Hepatocyte (in vitro differentiated cells): Measurements from ENCODE around the gene KCNK4. TPM values are rescaled to one million over a fixed set of nuclear protein-coding genes. Genes with fewer than 3 reads are reported as not detected.

ENCODE experiments used
- DNase-seq: peaks from one replicate; pipeline ENCODE4 v3.0.0-alpha.2; 2016; ENCODE audit warnings: low spot score
- H2AFZ ChIP-seq: fragments of 200-600 bp; sonication (generic); 2 replicates; pipeline ENCODE4 v1.6.0; 2016; ENCODE audit warnings: antibody characterized with exemption, mild to moderate bottlenecking
- H3K27ac ChIP-seq: fragments of 200-600 bp; sonication (generic); 2 replicates; pipeline ENCODE4 v1.5.1; 2016; ENCODE audit warnings: mild to moderate bottlenecking
- H3K27me3 ChIP-seq: fragments of 200-600 bp; sonication (generic); 2 replicates; pipeline ENCODE4 v1.6.1; 2016
- H3K36me3 ChIP-seq: fragments of 200-600 bp; sonication (generic); replicated peaks from 2 replicates; pipeline ENCODE4 v1.5.1; 2016; ENCODE audit warnings: low read depth; ENCODE audit not compliant: insufficient read depth
- H3K4me1 ChIP-seq: fragments of 200-600 bp; sonication (generic); 2 replicates; pipeline ENCODE4 v1.5.1; 2016; ENCODE audit warnings: mild to moderate bottlenecking, moderate library complexity; ENCODE audit not compliant: insufficient read depth
- H3K4me2 ChIP-seq: fragments of 200-600 bp; sonication (generic); 2 replicates; pipeline ENCODE4 v1.6.0; 2016
- H3K4me3 ChIP-seq: fragments of 200-600 bp; sonication (generic); 2 replicates; pipeline ENCODE4 v1.5.1; 2016; ENCODE audit warnings: mild to moderate bottlenecking
- H3K79me2 ChIP-seq: fragments of 200-600 bp; sonication (generic); 2 replicates; pipeline ENCODE4 v1.6.0; 2017; ENCODE audit warnings: mild to moderate bottlenecking
- H3K9me2 ChIP-seq: fragments of 200-600 bp; sonication (generic); replicated peaks from 2 replicates; pipeline ENCODE4 v1.6.0; 2017; ENCODE audit warnings: mild to moderate bottlenecking; ENCODE audit not compliant: insufficient read depth
- H3K9me3 ChIP-seq: fragments of 200-600 bp; sonication (generic); 2 replicates; pipeline ENCODE4 v1.5.1; 2016; ENCODE audit warnings: low read depth, mild to moderate bottlenecking
- H4K20me1 ChIP-seq: fragments of 200-600 bp; sonication (generic); 2 replicates; pipeline ENCODE4 v1.6.0; 2016; ENCODE audit warnings: mild to moderate bottlenecking; ENCODE audit not compliant: insufficient read depth, poor library complexity, severe bottlenecking
- CTCF ChIP-seq: fragments of 200-600 bp; sonication (generic); IDR thresholded peaks from 2 replicates; pipeline ENCODE4 v1.5.1; 2016; ENCODE audit warnings: antibody characterized with exemption, mild to moderate bottlenecking; ENCODE audit not compliant: poor library complexity
- EZH2 ChIP-seq: fragments of 200-600 bp; sonication (generic); IDR thresholded peaks from 2 replicates; pipeline ENCODE4 v1.6.1; 2016; ENCODE audit warnings: antibody characterized with exemption, mild to moderate bottlenecking, borderline replicate concordance
- EZH2phosphoT487 ChIP-seq: fragments of 200-600 bp; sonication (generic); IDR thresholded peaks from one replicate; pipeline ENCODE4 v1.6.1; 2018; ENCODE audit warnings: antibody characterized with exemption, mild to moderate bottlenecking, low read depth, moderate library complexity; ENCODE audit not compliant: unreplicated experiment, severe bottlenecking
- WGBS: methylation state at CpG from one replicate; pipeline ENCODE4 v1.1.6; 2016; ENCODE audit warnings: low lambda C conversion rate; ENCODE audit errors: missing lambda C conversion rate; 5-methylcytosine and 5-hydroxymethylcytosine counted together
- polyA plus RNA-seq: library from polyadenylated mRNA; unstranded; fragments of >200 nt; fragmentation: Nextera tagmentation; extraction: Ambion mirVana; gene quantifications from 2 replicates; pipeline ENCODE4 v1.2.1, GENCODE V29; 2016
- total RNA-seq: library from RNA; depleted of rRNA; stranded (reverse); fragments of >200 nt; gene quantifications from 2 replicates; pipeline ENCODE4 v1.2.3, GENCODE V29; 2014

KCNK4 gene
- total and polyA plus RNA-seq, 2 experiments from 2014 or later: not detected

DNA sequence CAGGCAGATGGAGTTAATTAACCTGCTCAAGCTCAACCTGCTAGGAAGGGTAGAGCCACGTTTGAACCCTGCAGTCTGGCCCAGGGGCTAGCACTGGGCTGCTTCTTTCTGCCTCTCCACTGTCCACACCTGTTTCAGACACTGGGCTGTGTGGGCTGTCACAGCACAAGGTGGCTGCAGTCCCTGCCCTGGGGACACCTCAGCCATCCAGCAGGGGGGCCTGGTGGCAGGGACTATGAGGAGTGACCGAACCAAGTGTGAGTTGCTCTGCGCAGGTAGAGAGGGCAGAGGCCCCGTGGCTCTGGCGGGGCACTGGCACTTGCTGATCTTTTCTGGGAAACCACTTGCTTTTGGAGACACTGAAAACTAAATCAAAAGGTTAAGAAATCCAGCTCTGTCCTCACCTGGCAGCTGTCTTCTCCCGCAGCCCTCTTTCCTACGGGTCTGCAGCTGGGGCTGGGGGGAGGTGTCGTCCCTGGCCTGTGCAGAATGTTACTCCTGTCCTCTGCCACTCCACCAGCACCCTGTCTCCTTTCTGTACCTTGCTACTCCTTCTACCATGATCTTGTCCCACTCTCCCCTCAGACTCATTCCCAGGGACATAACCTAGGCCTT lies 12.4 kb upstream of the KCNK4 start:
- H3K9me2 ChIP-seq: no peaks in the 10 kb centered on the region
- no peak overlapping the region for H2AFZ ChIP-seq
- WGBS: 86% methylated on average over 8 of the region's 8 CpGs
- peaks cover 4% of the 10 kb centered on the region for H3K4me1 ChIP-seq
- H3K36me3 ChIP-seq: no peaks in the 10 kb centered on the region
- no peaks in the 10 kb centered on the region for H4K20me1 ChIP-seq
- no peak overlapping the region for H3K4me3 ChIP-seq
- no peak overlapping the region for H3K27ac ChIP-seq
- no peaks in the 10 kb centered on the region for H3K27me3 ChIP-seq
- H3K4me2 ChIP-seq: no peak overlapping the region
- TF ChIP-seq CTCF (no peak), EZH2 (no peak), EZH2phosphoT487 (no peak)
- H3K9me3 ChIP-seq: no peaks in the 10 kb centered on the region
- H3K79me2 ChIP-seq: peaks cover 12% of the 10 kb centered on the region
- no peak for DNase-seq

- Histone ChIP-seq H3K9me3 (no peaks in the 10 kb centered on the region), H3K27ac (no peak overlapping the region), H3K9me2 (no peaks in the 10 kb centered on the region), H3K4me1 (peaks cover 12% of the 10 kb centered on the region), H3K36me3 (no peaks in the 10 kb centered on the region), H3K79me2 (peaks cover 16% of the 10 kb centered on the region), H2AFZ (no peak overlapping the region), H3K4me3 (no peak overlapping the region), H3K4me2 (no peak overlapping the region), H4K20me1 (no peaks in the 10 kb centered on the region), H3K27me3 (no peaks in the 10 kb centered on the region)
- TF ChIP-seq EZH2: no peak
- TF ChIP-seq EZH2phosphoT487: no peak
- no peak for TF ChIP-seq CTCF
- 96% methylated on average over 22 of the region's 22 CpGs for WGBS
- no peak for DNase-seq
Observed at GRCh38 chr11:64281957-64282770, 8.9 kb upstream of the KCNK4 start.

DNA sequence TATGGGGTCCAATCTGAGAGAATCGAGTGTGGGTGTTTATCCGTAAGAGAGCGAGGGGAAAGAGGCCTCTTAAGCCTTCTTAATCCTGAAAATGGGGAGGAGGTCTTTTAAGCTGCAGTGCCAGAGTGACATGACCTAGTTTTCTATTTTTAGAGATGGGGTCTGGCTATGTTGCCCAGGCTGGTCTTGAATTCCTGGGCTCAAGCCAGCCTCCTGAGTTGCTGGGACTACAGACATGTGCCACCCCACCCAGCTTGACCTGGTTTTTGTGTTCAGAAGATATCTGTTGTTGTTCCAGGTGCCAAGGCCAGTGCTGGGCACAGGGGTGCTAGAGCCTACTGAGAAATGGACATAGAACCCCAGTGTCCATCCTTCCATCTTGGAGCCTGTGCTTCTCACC lies 8.0 kb upstream of the KCNK4 start:
- WGBS: 86% methylated on average over 3 of the region's 3 CpGs
- Histone ChIP-seq H3K4me1 (peaks cover 12% of the 10 kb centered on the region), H3K4me2 (peak overlapping the region; percentile 94)

More for the DNA sequence above, 8.0 kb upstream of the KCNK4 start:
- Histone ChIP-seq H3K79me2 (peaks cover 16% of the 10 kb centered on the region), H3K36me3 (no peaks in the 10 kb centered on the region), H3K9me3 (no peaks in the 10 kb centered on the region), H3K27me3 (no peaks in the 10 kb centered on the region), H3K9me2 (no peaks in the 10 kb centered on the region), H3K4me3 (no peak overlapping the region), H4K20me1 (no peaks in the 10 kb centered on the region), H3K27ac (no peak overlapping the region), H2AFZ (no peak overlapping the region)
- no peak for TF ChIP-seq CTCF
- TF ChIP-seq EZH2: no peak
- no peak for TF ChIP-seq EZH2phosphoT487
- no peak for DNase-seq
